Fibroblast of mammary gland (primary cell): ENCODE measurements around the gene SLC18A3.

Source experiments
- DNase-seq: peaks from one replicate; pipeline ENCODE4 v3.0.0-alpha.2; 2010; ENCODE audit warnings: low read depth
- H3K4me3 ChIP-seq: 2 replicates; pipeline ENCODE4 v1.5.1; 2011; ENCODE audit warnings: low read depth, mild to moderate bottlenecking, low read length, moderate library complexity; ENCODE audit not compliant: control insufficient read depth
- CTCF ChIP-seq: conservative IDR thresholded peaks from 2 replicates; pipeline ENCODE4 v1.5.1; 2011; ENCODE audit warnings: low read depth, low read length, inconsistent platforms; ENCODE audit not compliant: control insufficient read depth, insufficient read depth

SLC18A3 gene

GRCh38 chr10:49569031-49569631, 41.0 kb upstream of the SLC18A3 start:
- no peak overlapping the region for H3K4me3 ChIP-seq
- no peak for TF ChIP-seq CTCF
- peak; percentile 76 for DNase-seq

GRCh38 chr10:49571388-49571787, 38.7 kb upstream of the SLC18A3 start:
- peak; percentile 43 for DNase-seq
- no peak for TF ChIP-seq CTCF
- no peak overlapping the region for H3K4me3 ChIP-seq

- H3K4me3 ChIP-seq, result no peak overlapping the region
- TF ChIP-seq CTCF, result no peak
- DNase-seq, result no peak
These were observed 37.5 kb upstream of the SLC18A3 start for GRCh38 chr10:49572594-49573114.

GRCh38 chr10:49575489-49576072, 34.5 kb upstream of the SLC18A3 start:
- H3K4me3 ChIP-seq, result no peak overlapping the region
- no peak for TF ChIP-seq CTCF
- no peak for DNase-seq

GRCh38 chr10:49577182-49577925, 32.8 kb upstream of the SLC18A3 start:
- no peak for TF ChIP-seq CTCF
- H3K4me3 ChIP-seq, result no peak overlapping the region
- no peak for DNase-seq

GRCh38 chr10:49578392-49578791, 31.7 kb upstream of the SLC18A3 start:
- DNase-seq, result no peak
- TF ChIP-seq CTCF, result no peak
- no peak overlapping the region for H3K4me3 ChIP-seq
